Astrocyte of the spinal cord (primary cell): ENCODE measurements around the gene WBP1.
A peak's percentile ranks its signal among the peaks of the same experiment; 100 is the strongest.

Source experiments
- DNase-seq: peaks from one replicate; pipeline ENCODE4 v3.0.0; 2011; ENCODE audit warnings: low read depth, low spot score
- H3K4me3 ChIP-seq: 2 replicates; pipeline ENCODE4 v1.5.1; 2011; ENCODE audit warnings: low read depth, mild to moderate bottlenecking, low read length, moderate library complexity
- in situ Hi-C: cut with HindIII; loops from 2 replicates; pipeline ENCODE4 v1.10.0; 2017; ENCODE audit warnings: low sequenced_read_pairs
- TF ChIP-seq, protein P1 (sequence below): IDR thresholded peaks from 2 replicates; pipeline ENCODE4 v1.5.1; 2012; ENCODE audit warnings: low read depth, mild to moderate bottlenecking, low read length, inconsistent platforms

WBP1 gene

DNA sequence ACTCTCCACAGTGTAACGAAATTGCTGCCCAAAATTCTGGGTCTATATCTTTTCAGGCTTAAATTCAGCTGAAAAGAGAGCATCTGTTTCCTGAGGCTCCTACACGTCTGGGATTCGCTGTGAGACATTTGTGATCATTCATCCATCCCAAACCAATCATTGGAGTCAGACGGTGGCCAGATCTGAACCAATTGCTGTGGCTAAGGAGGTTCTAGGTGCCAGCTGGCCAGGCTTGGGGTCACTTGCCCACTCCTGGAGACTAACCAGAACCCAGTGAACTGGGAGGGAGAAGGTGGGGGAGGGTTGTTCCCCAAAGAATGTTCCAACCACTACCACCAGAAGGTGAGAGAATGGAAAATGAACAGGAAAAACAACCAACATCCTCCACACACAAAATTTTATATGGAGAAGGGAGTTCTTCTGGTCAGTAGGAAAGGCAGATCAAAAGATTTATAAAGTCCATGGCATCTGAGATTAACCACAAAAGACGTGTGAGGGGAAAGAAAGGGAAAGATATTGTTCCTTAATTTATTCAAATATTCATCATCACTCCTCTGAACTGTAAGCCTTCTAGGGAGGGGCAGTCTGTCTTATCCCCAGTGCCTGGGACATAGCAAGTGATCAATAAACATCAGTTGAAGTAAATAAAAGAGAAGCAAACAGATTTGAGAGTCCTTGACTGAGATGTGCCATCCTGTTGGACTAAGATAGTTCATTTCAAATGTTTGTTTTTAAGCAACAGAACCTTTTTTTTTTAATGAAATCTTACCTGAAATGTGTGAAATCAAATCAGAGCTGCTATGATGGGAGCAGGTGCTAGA lies 13.5 kb upstream of the WBP1 start:
- no peak for DNase-seq
- in situ Hi-C loops: no loop called here
- no peak overlapping the region for H3K4me3 ChIP-seq
- TF ChIP-seq, protein P1, sequence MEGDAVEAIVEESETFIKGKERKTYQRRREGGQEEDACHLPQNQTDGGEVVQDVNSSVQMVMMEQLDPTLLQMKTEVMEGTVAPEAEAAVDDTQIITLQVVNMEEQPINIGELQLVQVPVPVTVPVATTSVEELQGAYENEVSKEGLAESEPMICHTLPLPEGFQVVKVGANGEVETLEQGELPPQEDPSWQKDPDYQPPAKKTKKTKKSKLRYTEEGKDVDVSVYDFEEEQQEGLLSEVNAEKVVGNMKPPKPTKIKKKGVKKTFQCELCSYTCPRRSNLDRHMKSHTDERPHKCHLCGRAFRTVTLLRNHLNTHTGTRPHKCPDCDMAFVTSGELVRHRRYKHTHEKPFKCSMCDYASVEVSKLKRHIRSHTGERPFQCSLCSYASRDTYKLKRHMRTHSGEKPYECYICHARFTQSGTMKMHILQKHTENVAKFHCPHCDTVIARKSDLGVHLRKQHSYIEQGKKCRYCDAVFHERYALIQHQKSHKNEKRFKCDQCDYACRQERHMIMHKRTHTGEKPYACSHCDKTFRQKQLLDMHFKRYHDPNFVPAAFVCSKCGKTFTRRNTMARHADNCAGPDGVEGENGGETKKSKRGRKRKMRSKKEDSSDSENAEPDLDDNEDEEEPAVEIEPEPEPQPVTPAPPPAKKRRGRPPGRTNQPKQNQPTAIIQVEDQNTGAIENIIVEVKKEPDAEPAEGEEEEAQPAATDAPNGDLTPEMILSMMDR: no peak

DNA sequence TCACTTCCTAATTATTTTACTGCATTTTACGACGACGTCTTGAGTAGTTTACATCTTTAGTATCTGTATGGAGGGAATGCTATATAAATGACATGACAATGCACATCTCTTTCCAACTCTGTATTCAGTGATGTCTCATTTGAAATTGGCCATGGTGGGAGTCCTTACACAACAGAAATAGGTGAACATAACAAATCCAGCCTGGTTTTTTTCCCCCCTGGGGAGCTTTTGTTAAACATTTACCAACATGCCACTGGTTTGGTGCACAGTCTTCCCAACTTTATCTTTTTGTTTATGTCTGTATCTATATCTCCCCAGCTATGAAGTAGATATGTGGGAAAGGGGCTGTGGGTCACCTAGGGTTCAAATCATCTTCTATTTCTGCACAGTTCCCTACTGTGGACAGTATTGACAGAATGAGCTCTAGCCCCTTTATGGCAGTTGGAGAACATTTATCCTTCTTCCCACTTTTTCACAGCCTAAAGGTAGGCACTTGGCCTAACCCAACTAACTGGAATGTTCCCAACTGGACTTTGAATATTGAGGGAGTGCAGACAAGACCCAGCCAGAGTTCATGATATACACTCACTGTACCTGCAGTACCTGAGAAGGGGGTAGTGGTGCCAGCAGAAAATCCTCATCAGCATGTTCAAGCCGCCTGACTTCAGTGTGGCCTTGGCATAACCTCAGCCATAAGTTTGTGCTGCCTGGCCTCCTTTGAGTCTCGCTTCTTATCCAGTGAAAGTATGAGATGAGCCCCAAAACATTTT lies 10.8 kb upstream of the WBP1 start:
- TF ChIP-seq, protein P1: no peak
- no peak for DNase-seq
- in situ Hi-C loops: no loop called here
- no peak overlapping the region for H3K4me3 ChIP-seq

DNA sequence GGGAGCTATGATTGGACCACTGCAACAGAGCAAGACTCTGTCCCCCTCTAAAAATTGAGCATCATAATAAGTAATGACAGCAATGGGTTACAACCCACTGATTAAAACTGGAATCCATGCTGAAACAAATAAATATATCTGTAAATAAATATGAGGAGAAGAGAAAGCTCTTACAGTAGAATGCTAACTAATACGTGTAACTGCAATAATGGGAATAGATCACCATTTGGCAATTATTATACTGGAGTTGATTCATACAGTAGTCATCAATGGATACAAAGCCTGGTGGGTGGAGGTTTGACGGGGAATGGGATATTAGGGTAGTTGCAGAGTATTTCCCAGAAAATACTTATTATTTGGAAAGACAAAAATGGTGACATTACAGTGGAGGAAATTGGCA lies 9.5 kb upstream of the WBP1 start:
- DNase-seq: no peak
- in situ Hi-C loops: no loop called here
- TF ChIP-seq, protein P1: no peak
- H3K4me3 ChIP-seq: no peak overlapping the region

DNA sequence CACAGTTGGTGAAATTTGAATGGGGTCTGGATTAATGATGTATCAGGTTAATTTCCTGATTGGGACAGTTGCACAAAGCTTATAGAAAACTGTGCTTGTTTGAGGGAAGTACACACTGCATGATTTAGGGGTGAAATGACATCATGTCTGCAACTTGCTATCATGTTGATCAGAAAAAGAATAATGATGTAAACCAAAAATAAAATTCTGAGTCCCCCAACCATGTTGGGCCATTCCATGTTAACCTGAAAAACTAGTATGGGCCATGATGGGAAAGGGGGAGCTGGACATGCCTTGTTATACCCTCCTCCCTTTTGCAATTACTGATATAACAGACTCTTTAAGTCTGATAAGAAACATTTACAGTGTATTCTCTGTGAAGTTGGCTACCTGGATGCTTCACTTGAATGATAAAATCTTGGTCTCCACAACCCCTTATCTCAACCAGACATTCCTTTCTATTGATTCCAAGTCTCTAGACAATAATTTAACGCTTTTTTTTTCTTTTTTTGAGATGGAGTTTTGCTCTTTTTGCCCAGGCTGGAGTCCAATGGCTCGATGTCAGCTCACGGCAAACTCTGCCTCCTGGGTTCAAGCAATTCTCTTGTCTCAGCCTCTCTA lies 7.6 kb upstream of the WBP1 start:
- no peak for DNase-seq
- TF ChIP-seq, protein P1: no peak
- no peak overlapping the region for H3K4me3 ChIP-seq
- in situ Hi-C loops: no loop called here

GRCh38 chr2:74454654-74455511 lies 3.4 kb upstream of the WBP1 start, which contains the start of gene INO80B:
Gene INO80B, plus strand, starts transcription at chr2:74455087. Its CDS starts 30 bp downstream, at chr2:74455117.
- H3K4me3 ChIP-seq: peak within 1 kb of the TSS; percentile 85
- in situ Hi-C loops: no loop called here
- peak; percentile 98 for DNase-seq
- TF ChIP-seq, protein P1: no peak

DNA sequence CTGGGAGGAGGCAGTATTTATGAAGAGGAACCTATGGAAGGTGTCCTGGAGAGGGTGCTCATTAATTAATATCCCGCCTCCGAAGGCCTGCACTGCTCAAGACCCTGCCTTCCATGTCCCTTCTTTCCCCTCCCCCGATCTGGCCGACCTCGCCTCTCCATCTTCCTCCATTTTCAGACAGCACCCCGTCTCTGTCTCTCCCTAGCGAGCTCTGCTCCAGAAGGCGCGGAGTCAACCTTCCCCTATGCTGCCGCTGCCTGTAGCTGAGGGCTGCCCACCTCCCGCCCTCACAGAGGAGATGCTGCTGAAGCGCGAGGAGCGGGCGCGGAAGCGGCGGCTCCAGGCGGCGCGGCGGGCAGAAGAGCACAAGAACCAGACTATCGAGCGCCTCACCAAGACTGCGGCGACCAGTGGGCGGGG lies 1.1 kb upstream of the WBP1 start:
- H3K4me3 ChIP-seq: peak overlapping the region; percentile 53
- in situ Hi-C loops: no loop called here
- TF ChIP-seq, protein P1: no peak
- peak; percentile 41 for DNase-seq
